Activated naive CD4-positive, alpha-beta T cell treated with anti-CD3 and anti-CD28 coated beads, Interleukin-2, amount 50 U/mL, for 72 hours (primary cell): ENCODE data around the gene ZBTB48. TPM values are rescaled to one million over a fixed set of nuclear protein-coding genes. Genes with fewer than 3 reads are reported as not detected.
"Not testable (repeated sequence)": the region's sequence is repeated elsewhere in the genome, so short reads cannot be mapped to it uniquely, and the experiment has no call there.

Source experiments
- ATAC-seq, 2 donors: fragments of 150-1000 bp; cut with Tn5 transposase; 2 replicates each; pipeline ENCODE4 v1.10.0; 2021; ENCODE audit warnings: mild to moderate bottlenecking in 2 of 2, moderate library complexity in 2 of 2
- DNase-seq, 2 donors: peaks; one replicate each; pipeline ENCODE4 v3.0.0; 2021 to 2022; ENCODE audit warnings: low spot score in 2 of 2
- H3K27ac Mint-ChIP-seq, 2 donors: one replicate each; pipeline ENCODE4 v1.8.0; 2022; ENCODE audit warnings: mild to moderate bottlenecking in 2 of 2, mixed read lengths in 2 of 2
- H3K36me3 Mint-ChIP-seq, 2 donors: one replicate each; pipeline ENCODE4 v1.8.0; 2022; ENCODE audit warnings: mixed read lengths in 2 of 2
- H3K9me3 Mint-ChIP-seq, 2 donors: one replicate each; pipeline ENCODE4 v1.8.0; 2022; ENCODE audit warnings: mixed read lengths in 2 of 2
- total RNA-seq, 2 donors: library from RNA; stranded (reverse); gene quantifications; one replicate each; pipeline ENCODE4 v1.2.3, GENCODE V29; 2022

ZBTB48 gene
- 10 to 100 TPM; 22.8 to 25.8 TPM for total RNA-seq

DNA sequence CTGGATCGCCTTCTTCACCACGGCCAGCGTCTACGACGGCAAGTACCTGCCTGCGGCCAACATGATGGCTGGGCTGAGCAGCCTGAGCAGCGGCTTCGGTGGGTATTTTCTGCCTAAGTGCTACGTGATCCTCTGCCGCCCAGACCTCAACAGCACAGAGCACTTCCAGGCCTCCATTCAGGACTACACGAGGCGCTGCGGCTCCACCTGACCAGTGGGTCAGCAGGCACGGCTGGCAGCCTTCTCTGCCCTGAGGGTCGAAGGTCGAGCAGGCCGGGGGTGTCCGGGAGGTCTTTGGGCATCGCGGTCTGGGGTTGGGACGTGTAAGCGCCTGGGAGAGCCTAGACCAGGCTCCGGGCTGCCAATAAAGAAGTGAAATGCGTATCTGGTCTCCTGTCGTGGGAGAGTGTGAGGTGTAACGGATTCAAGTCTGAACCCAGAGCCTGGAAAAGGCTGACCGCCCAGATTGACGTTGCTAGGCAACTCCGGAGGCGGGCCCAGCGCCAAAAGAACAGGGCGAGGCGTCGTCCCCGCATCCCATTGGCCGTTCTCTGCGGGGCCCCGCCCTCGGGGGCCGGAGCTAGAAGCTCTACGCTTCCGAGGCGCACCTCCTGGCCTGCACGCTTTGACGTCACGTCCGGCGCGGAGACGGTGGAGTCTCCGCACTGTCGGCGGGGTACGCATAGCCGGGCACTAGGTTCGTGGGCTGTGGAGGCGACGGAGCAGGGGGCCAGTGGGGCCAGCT, at the start of gene ZBTB48:
ZBTB48 (plus strand) TSS at position 621 of the 745 bp plus-strand sequence. CDS start 616 bp downstream, outside the sequence.
- peak; percentile 99 for ATAC-seq
- DNase-seq: peak; percentile 97 to 98
- peak within 1 kb of the TSS; percentile 94 to 96 for H3K27ac Mint-ChIP-seq
- H3K9me3 Mint-ChIP-seq: no peaks in the 10 kb centered on the region
- peaks cover 9 to 13% of the 10 kb centered on the region in 2 donors for H3K36me3 Mint-ChIP-seq

DNA sequence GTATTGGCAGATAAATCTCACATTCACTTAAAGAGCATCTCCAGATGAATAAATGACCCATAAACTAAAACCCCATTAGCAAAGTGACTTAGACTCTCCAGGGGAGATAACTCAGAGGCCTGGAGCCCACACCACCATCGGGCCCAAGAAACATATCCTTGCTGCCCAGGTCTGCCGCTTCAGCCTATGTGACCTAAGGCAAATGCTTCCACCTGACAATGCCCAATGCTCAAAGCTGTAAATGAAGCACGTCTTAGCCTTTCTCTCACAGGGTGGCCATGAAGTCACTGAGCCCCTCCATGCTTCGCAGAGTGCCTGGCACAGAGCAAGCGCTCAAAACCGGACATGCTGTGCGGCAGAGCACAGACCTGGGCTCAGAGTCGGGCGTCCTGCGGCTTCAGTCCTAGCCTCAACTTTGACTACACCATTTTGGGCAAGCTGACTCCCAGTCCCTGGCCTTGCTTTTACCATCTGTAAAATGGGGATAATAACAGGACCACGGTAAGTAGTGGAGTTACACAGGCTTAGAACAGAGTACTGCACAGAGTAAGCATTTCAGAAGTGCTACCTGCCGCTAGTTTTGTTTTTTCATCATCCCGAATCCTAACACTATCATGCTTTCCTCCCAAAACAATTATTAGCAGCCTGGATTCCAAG, 49.2 kb upstream of the ZBTB48 start:
- Mint-ChIP-seq H3K36me3 (peaks cover 5 to 18% of the 10 kb centered on the region in 2 donors), H3K9me3 (no peaks in the 10 kb centered on the region), H3K27ac (no peak overlapping the region)
- ATAC-seq (no peak), DNase-seq (no peak)

DNA sequence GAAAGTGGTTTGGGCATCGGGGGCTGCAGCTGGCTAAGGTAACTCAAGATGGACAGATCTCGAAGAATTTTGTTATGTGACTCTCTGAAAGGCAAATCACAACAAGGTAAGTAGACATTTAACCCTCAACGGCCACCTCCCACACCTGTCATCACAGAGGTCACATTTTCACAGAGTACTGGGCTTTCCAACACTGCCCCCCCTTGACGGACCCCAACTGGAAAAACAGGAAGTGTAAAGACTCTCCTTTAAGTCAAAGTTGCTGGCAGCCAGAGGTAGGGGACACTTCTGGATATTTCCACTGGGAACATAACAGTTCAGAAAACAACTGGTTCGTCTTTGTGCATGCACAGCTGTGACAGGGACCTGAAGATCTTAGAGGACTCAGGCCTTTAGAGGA, 47.8 kb upstream of the ZBTB48 start:
- H3K36me3 Mint-ChIP-seq: peaks cover 5 to 18% of the 10 kb centered on the region in 2 donors
- H3K9me3 Mint-ChIP-seq: no peaks in the 10 kb centered on the region
- ATAC-seq (no peak), DNase-seq (no peak)
- H3K27ac Mint-ChIP-seq: no peak overlapping the region

DNA sequence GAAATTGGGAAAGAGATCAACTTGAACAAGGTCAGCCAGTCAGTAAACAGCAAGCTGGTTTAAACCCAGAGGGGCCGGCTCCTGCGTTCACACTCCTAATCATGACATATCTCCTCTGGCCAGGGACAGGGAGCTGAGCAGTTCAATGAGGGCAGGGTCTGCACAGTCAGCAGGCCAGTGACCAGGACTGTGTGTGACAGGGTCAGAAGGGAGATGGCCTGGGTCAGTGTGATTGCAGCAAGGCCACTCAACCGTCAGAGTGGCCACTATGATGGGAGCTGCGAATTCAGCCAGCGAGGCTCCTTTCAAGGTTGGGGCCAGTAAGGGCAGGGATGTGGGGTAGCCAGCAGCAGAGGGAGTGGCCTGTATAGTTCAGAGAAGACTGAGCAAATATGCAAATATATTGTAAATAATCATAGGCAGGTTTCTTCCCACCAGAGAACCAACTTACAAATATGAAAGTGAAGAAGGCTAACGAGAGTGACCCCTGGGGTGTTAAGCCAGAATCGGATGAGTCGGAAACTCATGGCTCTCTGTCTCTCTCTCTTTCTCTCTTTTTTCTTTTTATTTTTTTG, 45.5 kb upstream of the ZBTB48 start:
- Mint-ChIP-seq H3K36me3 (peaks cover 5 to 18% of the 10 kb centered on the region in 2 donors), H3K27ac (peak overlapping the region; percentile 62 to 77), H3K9me3 (no peaks in the 10 kb centered on the region)
- ATAC-seq: no peak
- DNase-seq: no peak

DNA sequence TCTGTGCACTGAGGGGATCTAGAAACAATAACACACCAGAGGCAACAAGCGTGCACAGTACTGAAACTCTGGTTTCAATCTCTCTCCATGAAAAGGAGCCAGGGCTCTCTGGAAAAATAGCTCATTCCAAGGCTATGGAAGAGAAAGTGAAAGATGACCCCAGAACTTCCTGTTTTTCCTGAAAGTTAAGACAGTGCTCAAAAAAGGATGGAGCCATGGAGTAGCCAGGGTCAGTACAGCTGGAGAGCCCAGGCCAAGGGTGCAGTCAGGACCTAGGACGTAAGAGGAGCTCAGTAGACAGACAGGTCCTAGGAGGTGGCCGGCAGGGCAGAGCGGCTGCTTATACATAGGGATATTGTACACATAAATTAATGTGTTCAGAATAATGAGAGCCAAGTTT, 44.6 kb upstream of the ZBTB48 start:
- H3K9me3 Mint-ChIP-seq: no peaks in the 10 kb centered on the region
- ATAC-seq: no peak
- peaks cover 5 to 18% of the 10 kb centered on the region in 2 donors for H3K36me3 Mint-ChIP-seq
- DNase-seq: no peak
- peak overlapping the region; percentile 74 to 85 for H3K27ac Mint-ChIP-seq

DNA sequence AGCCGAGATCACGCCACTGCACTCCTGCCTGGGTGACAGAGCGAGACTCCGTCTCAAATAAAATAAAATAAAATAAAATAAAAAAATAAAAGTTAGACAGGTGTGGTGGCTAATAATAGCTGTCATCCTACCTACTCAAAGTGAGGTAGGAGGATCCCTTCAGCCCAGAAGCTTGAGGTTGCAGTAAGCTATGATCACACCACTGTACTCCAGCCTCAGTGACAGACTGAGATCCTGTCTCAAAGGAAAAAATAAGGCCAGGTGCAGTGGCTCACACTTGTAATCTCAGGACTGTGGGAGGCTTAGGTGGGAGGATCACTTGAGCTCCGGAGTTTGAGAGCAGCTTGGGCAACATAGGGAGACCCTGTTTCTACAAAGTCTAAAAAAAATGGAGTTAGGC, 43.5 kb upstream of the ZBTB48 start:
- Mint-ChIP-seq H3K9me3 (no peaks in the 10 kb centered on the region), H3K27ac (no peak overlapping the region), H3K36me3 (peaks cover 5 to 18% of the 10 kb centered on the region in 2 donors)
- ATAC-seq (no peak), DNase-seq (no peak)

DNA sequence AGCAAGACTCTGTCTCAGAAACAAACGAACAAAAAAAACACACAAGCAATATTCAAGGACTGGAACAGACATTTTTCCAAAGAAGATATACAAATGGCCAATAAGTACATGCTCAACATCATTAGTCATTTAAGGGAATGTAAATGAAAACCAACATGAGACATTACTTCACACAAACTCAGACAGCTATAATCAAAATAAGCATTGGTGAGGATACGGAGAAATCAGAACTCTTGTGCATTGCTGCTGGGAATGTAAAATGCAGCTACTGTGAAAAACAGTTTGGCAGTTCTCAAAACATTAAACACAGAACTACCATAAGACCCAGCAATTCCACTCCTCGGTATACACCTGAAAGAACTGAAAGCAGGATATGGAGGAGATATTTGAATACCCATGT, 40.8 kb upstream of the ZBTB48 start:
- DNase-seq (no peak), ATAC-seq (no peak)
- H3K27ac Mint-ChIP-seq: no peak overlapping the region
- peaks cover 0 to 5% of the 10 kb centered on the region in 2 donors for H3K36me3 Mint-ChIP-seq
- no peaks in the 10 kb centered on the region for H3K9me3 Mint-ChIP-seq

DNA sequence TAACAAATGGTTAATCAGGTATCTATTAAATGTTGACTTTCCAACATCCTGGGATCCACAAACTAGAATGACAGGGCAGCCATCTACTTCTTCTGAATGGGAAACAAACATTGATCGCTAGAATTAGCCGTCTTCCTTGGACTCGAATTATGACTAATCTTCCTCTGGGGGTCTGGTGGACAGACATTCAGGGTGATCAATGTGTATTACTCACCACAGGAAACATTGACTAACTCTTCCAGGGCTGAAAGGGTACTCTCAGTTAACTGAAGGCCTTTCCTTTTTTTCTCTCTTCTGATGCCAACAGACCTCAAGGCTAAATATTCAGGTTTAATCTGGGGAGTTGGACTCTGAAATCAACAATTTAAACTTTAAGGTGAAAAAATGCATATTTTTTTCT, 35.0 kb upstream of the ZBTB48 start:
- H3K27ac Mint-ChIP-seq: peak overlapping the region; percentile 56 to 82
- peak; percentile 67 to 91 for ATAC-seq
- no peaks in the 10 kb centered on the region for H3K9me3 Mint-ChIP-seq
- peaks cover 17 to 25% of the 10 kb centered on the region in 2 donors for H3K36me3 Mint-ChIP-seq
- no peak for DNase-seq

DNA sequence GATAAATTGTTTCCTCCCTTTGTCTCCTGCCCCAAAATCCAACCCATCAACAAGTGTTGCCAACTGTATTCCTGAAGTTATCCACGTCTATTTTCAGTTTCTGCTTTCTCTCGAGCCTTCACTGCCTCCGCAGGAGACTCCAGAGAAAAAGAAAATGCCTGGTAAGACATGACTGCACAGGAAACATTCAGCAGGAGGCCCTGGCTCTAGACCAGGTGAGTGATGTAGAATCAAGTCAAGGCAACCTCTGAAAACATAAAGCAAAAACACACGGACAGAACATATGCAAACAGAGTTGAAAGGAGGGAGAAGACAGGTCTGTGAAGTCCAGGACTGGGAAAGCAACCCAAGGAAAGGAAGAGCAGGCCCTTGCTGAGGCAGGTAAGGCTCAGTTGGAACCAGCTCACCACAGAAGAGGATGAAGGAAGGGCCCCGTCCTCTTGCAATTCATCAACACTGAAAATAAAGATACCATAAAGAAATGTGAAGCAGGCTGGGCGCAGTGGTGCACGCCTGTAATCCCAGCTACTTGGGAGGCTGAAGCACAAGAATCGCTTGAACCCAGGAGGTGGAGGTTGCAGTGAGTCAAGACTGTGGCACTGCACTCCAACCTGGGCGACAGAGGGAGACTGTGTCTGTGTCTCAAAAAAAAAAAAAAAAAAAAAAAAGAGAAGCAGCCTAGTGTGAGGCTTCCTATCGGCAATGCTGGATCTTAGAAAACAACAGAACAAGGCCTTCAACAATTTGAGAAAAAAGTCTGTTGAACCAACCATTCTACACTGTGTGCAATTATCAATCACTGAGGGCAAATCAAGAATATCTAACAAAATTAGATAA, 34.3 kb upstream of the ZBTB48 start:
- no peaks in the 10 kb centered on the region for H3K9me3 Mint-ChIP-seq
- ATAC-seq (peak; percentile 46 to 58), DNase-seq (no peak)
- H3K27ac Mint-ChIP-seq: peak overlapping the region; percentile 56 to 82
- H3K36me3 Mint-ChIP-seq: peaks cover 17 to 25% of the 10 kb centered on the region in 2 donors

DNA sequence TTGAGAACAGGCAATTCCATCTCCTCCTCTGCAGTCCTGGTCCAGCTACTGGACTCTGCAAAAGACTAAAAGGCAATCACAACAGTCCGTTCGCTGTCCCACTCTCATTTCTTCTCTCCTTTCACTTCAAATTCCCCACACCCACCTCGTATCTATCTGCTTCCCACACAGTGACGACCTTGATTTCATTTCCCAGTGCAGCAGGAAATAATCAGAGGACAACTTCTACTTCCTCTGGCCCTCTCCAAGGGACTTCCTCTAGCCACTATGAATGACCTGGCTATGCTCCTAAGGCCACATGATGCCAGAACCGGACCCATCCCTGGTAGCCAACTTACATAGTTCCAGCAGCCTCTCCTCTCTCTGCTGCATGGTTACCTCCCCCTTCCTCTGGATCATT, 33.5 kb upstream of the ZBTB48 start:
- ATAC-seq (no peak), DNase-seq (no peak)
- H3K36me3 Mint-ChIP-seq: peaks cover 17 to 25% of the 10 kb centered on the region in 2 donors
- H3K27ac Mint-ChIP-seq: peak overlapping the region; percentile 80 to 88
- no peaks in the 10 kb centered on the region for H3K9me3 Mint-ChIP-seq

DNA sequence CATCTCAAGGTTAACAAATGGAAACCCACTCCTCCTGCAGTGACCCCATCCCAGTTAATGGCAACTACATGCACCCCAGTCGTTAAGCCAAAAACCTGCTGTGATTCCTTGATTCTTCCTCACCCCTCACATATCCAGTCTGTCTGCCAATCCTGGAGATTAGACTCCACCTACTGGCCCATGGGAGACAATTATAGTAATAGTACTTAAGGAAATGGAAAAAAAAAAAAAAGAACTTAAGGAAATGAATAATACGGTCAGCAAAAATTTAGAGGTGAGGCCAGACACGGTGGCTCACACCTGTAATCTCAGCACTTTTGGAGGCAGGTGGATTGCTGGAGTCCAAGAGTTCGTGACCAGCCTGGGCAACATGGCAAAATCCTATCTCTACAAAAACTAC, 32.5 kb upstream of the ZBTB48 start:
- ATAC-seq (no peak), DNase-seq (no peak)
- Mint-ChIP-seq H3K27ac (peak overlapping the region; percentile 80 to 88), H3K9me3 (no peaks in the 10 kb centered on the region), H3K36me3 (peaks cover 17 to 25% of the 10 kb centered on the region in 2 donors)

DNA sequence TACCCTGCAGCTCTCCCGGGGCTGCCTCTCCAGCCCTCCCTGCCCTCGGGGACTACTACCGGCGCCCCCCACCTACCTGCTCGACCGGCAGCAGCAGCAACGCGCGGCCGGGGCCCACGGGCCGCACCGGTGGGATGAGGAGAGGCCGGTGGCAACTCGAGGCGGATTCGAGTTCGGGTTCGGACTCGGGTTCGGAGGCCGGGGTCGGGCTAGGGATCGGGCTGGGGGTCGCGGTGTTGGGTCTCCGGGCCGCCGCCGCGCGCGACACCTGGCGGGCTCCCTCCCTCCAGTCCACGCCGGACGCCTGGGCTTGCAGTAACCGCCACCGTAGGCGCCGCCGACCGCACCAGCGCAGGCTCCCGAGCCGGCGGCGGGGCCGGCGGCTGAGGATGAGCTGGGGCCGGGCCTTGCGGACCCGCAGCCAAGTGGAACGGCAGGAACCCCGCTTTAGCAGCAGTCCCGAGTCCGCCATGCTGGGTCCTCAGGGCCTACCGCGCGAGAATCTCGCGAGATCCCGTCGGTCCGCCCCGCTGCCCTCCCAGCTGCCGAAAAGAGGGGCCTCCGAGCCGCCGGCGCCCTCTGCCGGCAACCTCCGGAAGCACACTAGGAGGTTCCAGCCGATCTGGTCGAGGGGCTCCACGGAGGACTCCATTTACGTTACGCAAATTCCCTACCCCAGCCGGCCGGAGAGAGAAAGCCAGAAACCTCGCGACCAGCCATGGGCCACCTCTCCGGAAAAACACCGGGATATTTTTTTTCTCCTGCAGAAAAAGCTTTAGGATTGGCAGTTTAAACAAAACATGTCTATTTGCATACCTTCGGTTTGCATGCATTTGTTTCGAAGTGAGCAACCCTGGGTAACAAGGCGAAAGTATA, 25.5 kb upstream of the ZBTB48 start, which contains the start of gene NOL9:
NOL9 (minus strand) TSS at position 483 of the 876 bp plus-strand sequence; CDS start at position 472, 11 bp downstream.
- Mint-ChIP-seq H3K9me3 (no peaks in the 10 kb centered on the region), H3K36me3 (no peaks in the 10 kb centered on the region), H3K27ac (peak within 1 kb of the TSS; percentile 70 to 96)
- ATAC-seq (peak; percentile 99), DNase-seq (peak; percentile 95 to 98)

DNA sequence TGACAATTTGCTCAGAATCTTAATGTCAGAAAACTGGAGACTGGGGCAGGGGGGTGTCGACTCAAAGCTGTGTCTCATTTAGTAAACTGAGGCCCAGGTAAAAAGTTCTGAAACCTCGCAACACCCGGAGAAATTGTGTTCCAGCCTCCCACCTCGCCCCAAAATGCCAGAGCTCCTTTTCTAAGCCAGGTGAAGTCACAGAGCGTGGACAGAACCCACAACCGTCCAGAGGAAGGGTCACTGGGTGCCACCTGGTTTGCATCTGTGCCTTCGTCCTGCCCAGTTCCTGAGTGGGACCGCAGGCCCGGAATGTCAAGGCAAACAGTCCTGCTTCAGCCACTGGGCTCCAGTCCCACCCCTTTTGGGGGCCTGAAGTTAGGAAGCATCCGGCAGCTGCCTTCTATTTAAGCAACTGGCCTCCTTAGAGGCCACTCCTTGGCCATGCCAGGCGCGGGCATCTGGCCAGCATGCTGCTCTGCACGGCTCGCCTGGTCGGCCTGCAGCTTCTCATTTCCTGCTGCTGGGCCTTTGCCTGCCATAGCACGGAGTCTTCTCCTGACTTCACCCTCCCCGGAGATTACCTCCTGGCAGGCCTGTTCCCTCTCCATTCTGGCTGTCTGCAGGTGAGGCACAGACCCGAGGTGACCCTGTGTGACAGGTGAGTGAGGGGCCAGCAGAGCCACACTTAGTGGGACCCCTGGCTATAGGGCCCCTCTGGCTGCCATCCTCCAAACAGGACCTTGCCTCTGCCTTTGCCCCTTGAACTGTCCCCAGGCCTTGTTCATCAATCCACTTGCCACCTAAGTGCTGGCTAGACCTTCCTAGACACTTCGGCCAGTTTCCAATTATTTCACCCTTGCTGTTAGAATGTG, 24.7 kb upstream of the ZBTB48 start, which contains the start of gene TAS1R1:
TAS1R1 (plus strand) TSS at position 401 of the 872 bp plus-strand sequence; CDS start at position 468, 67 bp downstream.
- DNase-seq: no peak
- H3K36me3 Mint-ChIP-seq: no peaks in the 10 kb centered on the region
- peak within 1 kb of the TSS in 1 of 2 donors; percentile 70 for H3K27ac Mint-ChIP-seq
- no peaks in the 10 kb centered on the region for H3K9me3 Mint-ChIP-seq
- no peak for ATAC-seq

DNA sequence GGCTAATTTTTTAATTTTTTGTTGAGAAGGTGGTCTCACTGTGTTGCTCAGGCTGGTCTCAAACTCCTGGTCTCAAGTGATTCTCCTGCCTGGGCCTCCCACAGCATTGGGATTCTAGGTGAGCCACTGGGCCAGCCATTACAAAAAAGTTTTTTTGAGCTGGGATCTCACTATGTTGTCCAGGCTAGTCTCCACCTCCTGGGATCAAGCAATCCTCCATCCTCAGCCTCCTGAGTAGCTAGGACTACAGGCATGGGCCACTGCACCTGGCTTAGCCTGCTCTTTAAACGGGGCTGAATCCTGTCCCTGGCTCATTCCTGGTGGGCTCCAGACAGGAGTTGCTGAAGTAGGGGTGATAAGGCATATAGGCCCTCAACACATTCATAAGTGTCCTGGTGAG, 22.2 kb upstream of the ZBTB48 start:
- H3K9me3 Mint-ChIP-seq: no peaks in the 10 kb centered on the region
- H3K36me3 Mint-ChIP-seq: no peaks in the 10 kb centered on the region
- no peak for DNase-seq
- no peak overlapping the region for H3K27ac Mint-ChIP-seq
- ATAC-seq: no peak

DNA sequence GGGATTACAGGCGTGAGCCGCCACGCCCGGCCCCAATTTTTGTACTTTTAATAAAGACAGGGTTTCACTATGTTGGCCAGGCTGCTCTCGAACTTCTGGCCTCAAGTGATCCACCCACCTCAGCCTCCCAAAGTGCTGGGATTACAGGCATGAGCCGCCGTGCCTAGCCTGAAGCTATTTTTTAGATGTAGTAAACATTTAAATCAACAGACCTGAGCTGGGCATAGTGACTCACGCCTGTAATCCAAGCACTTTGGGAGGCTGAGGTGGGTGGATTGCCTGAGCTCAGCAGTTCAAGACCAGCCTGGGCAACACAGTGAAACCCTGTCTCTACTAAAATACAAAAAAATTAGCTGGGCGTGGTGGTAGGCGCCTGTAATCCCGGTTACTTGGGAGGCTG, 20.6 kb upstream of the ZBTB48 start:
- H3K9me3 Mint-ChIP-seq, H3K36me3 Mint-ChIP-seq, H3K27ac Mint-ChIP-seq, ATAC-seq, DNase-seq: not testable (repeated sequence)
